ENCODE results near the gene IDH3B.
A peak's percentile ranks its signal among the peaks of the same experiment; 100 is the strongest.

IDH3B gene

GRCh38 chr20:2659547-2659946 lies 4.5 kb downstream of the IDH3B start:
- no peak overlapping the region for H3K4me2 ChIP-seq (ENCODE audit: low read length, poor library complexity, severe bottlenecking)
- peaks cover 10% of the 10 kb centered on the region for H3K4me1 ChIP-seq (ENCODE audit: control insufficient read depth, insufficient read depth, low read depth, low read length)
- H3K23ac ChIP-seq (ENCODE audit: low read length in 2 of 2): no peak overlapping the region
- no peak overlapping the region for H2BK15ac ChIP-seq (ENCODE audit: low read depth, poor library complexity, severe bottlenecking)
- H2AFZ ChIP-seq (ENCODE audit: low read depth, low read length): no peak overlapping the region
- no peak overlapping the region for H3K4me3 ChIP-seq (ENCODE audit: insufficient read depth in 1 of 2, low read depth in 1 of 2, low read length in 2 of 2)
- no peak overlapping the region for H4K8ac ChIP-seq (ENCODE audit: low read length)
- H3K4ac ChIP-seq (ENCODE audit: low read depth in 1 of 2, low read length in 2 of 2): no peak overlapping the region
- no peak for DNase-seq
- H3K18ac ChIP-seq (ENCODE audit: low read depth in 1 of 2, low read length in 2 of 2): no peak overlapping the region
- no peak overlapping the region for H2BK12ac ChIP-seq (ENCODE audit: low read length in 2 of 2)
- no peak overlapping the region for H3K14ac ChIP-seq (ENCODE audit: low read length in 2 of 2)
- H2BK5ac ChIP-seq (ENCODE audit: low read depth, low read length, poor library complexity, severe bottlenecking): no peak overlapping the region
- H3K36me3 ChIP-seq (ENCODE audit: control insufficient read depth in 1 of 2, insufficient read depth in 2 of 2, low read depth in 1 of 2, low read length in 2 of 2): peaks cover 70 to 77% of the 10 kb centered on the region in 2 experiments
- peaks cover 41% of the 10 kb centered on the region for H3K79me1 ChIP-seq (replicated peaks; ENCODE audit: low read length, poor library complexity, severe bottlenecking)
- no peak overlapping the region for H4K91ac ChIP-seq (ENCODE audit: low read length)
- WGBS: 96% methylated on average over 8 of the region's 10 CpGs
- H3K9ac ChIP-seq (ENCODE audit: low read length): no peak overlapping the region
- H3K27ac ChIP-seq (ENCODE audit: low read length, poor library complexity, severe bottlenecking): no peak overlapping the region
- H2BK120ac ChIP-seq (ENCODE audit: low read depth, low read length): no peak overlapping the region
- H3K9me3 ChIP-seq (ENCODE audit: control insufficient read depth, low read length): no peaks in the 10 kb centered on the region
- H2AK5ac ChIP-seq (ENCODE audit: low read length, severe bottlenecking): no peak overlapping the region
- H3K27me3 ChIP-seq (ENCODE audit: control insufficient read depth in 1 of 2, insufficient read depth in 1 of 2, low read length in 2 of 2): no peaks in the 10 kb centered on the region

DNA sequence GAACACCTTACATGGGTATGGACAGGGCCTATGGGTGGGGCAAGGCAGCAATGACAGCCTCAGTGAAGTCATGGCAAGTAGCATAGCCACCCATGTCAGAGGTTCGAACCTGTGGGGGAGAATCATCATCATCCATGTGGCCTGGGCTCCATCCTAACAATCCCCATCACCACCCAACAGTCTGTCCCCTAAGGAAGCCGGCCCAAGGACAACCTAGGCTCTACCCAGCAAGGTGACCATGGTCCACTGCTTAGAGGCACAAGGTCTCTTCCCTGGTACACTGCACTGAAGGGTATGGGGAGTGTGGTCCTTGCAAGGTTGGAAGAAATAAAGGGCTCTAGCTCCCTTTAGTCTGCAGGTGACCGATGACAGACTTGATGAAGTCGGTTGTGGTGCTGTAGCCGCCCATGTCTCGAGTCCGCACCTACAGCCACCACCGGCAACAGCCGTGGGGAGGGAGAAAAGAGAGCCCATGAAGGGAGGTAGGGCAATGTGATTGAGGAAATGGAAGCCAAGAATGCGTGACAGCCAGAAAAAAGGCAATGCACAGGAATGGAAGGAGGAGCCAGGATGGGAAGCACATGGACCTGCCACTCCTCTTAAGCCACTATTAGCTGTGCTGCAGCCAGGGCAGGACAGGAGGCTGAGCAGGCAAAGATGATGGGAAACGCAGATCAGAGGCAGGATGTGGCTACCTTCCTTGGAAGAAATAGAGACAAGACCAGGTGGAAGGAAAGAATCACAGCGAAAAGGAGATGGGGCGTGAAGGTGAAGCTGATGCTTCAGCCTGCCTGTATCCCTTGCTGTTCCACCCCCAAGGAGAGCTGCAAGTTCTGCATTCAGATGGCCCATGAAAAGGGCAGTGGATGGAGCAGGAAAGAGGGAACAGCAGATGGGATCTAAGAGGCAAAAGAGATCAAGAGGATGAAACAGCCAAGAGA lies 5.3 kb downstream of the IDH3B start:
- H3K36me3 ChIP-seq (ENCODE audit: control insufficient read depth in 1 of 2, insufficient read depth in 2 of 2, low read depth in 1 of 2, low read length in 2 of 2): peaks cover 77 to 86% of the 10 kb centered on the region in 2 experiments
- H3K18ac ChIP-seq (ENCODE audit: low read depth in 1 of 2, low read length in 2 of 2): no peak overlapping the region
- H4K8ac ChIP-seq (ENCODE audit: low read length): peak overlapping the region; percentile 27
- peaks cover 38% of the 10 kb centered on the region for H3K79me1 ChIP-seq (replicated peaks; ENCODE audit: low read length, poor library complexity, severe bottlenecking)
- no peak overlapping the region for H3K23ac ChIP-seq (ENCODE audit: low read length in 2 of 2)
- no peak overlapping the region for H3K4me3 ChIP-seq (ENCODE audit: insufficient read depth in 1 of 2, low read depth in 1 of 2, low read length in 2 of 2)
- no peak overlapping the region for H2BK5ac ChIP-seq (ENCODE audit: low read depth, low read length, poor library complexity, severe bottlenecking)
- no peak overlapping the region for H4K91ac ChIP-seq (ENCODE audit: low read length)
- H3K27ac ChIP-seq (ENCODE audit: low read length, poor library complexity, severe bottlenecking): no peak overlapping the region
- H2BK120ac ChIP-seq (ENCODE audit: low read depth, low read length): no peak overlapping the region
- no peak overlapping the region for H3K4ac ChIP-seq (ENCODE audit: low read depth in 1 of 2, low read length in 2 of 2)
- peaks cover 16% of the 10 kb centered on the region for H3K4me1 ChIP-seq (ENCODE audit: control insufficient read depth, insufficient read depth, low read depth, low read length)
- no peak overlapping the region for H2BK15ac ChIP-seq (ENCODE audit: low read depth, poor library complexity, severe bottlenecking)
- H3K9ac ChIP-seq (ENCODE audit: low read length): no peak overlapping the region
- no peak overlapping the region for H3K14ac ChIP-seq (ENCODE audit: low read length in 2 of 2)
- H3K27me3 ChIP-seq (ENCODE audit: control insufficient read depth in 1 of 2, insufficient read depth in 1 of 2, low read length in 2 of 2): no peaks in the 10 kb centered on the region
- WGBS: 77% methylated on average over 13 of the region's 13 CpGs
- no peak overlapping the region for H2AFZ ChIP-seq (ENCODE audit: low read depth, low read length)
- no peak overlapping the region for H3K4me2 ChIP-seq (ENCODE audit: low read length, poor library complexity, severe bottlenecking)
- DNase-seq: no peak
- H3K9me3 ChIP-seq (ENCODE audit: control insufficient read depth, low read length): no peaks in the 10 kb centered on the region
- peak overlapping the region in 1 of 2 experiments; percentile 40 for H2BK12ac ChIP-seq (ENCODE audit: low read length in 2 of 2)
- no peak overlapping the region for H2AK5ac ChIP-seq (ENCODE audit: low read length, severe bottlenecking)

DNA sequence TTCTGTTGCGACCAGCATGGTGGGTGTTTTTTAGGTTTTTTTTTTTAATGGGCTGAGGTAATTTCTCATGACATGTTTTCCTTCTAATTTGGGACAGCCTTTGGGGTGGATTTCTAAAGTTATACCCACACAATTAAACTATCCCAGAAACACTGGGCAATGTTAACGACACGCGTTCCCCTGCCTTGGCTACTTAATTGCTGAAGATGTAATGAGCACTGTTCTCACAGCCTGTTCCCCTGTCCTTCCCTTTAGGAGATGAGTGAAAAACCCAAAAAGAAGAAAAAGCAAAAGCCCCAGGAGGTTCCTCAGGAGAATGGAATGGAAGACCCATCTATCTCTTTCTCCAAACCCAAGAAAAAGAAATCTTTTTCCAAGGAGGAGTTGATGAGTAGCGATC lies 6.3 kb downstream of the IDH3B start:
- no peak overlapping the region for H2BK120ac ChIP-seq (ENCODE audit: low read depth, low read length)

GRCh38 chr20:2657241-2657640 lies 6.8 kb downstream of the IDH3B start:
- Histone ChIP-seq H3K4ac (ENCODE audit: low read depth in 1 of 2, low read length in 2 of 2) (no peak overlapping the region), H3K23ac (ENCODE audit: low read length in 2 of 2) (no peak overlapping the region), H3K9ac (ENCODE audit: low read length) (no peak overlapping the region), H4K91ac (ENCODE audit: low read length) (no peak overlapping the region), H3K14ac (ENCODE audit: low read length in 2 of 2) (no peak overlapping the region), H2AFZ (ENCODE audit: low read depth, low read length) (no peak overlapping the region), H2BK15ac (ENCODE audit: low read depth, poor library complexity, severe bottlenecking) (no peak overlapping the region), H3K79me1 (replicated peaks; ENCODE audit: low read length, poor library complexity, severe bottlenecking) (peaks cover 30% of the 10 kb centered on the region), H4K8ac (ENCODE audit: low read length) (peak overlapping the region; percentile 42), H2BK120ac (ENCODE audit: low read depth, low read length) (no peak overlapping the region), H3K36me3 (ENCODE audit: control insufficient read depth in 1 of 2, insufficient read depth in 2 of 2, low read depth in 1 of 2, low read length in 2 of 2) (peaks cover 71 to 84% of the 10 kb centered on the region in 2 experiments), H3K27me3 (ENCODE audit: control insufficient read depth in 1 of 2, insufficient read depth in 1 of 2, low read length in 2 of 2) (no peaks in the 10 kb centered on the region), H2AK5ac (ENCODE audit: low read length, severe bottlenecking) (no peak overlapping the region), H2BK12ac (ENCODE audit: low read length in 2 of 2) (no peak overlapping the region), H3K27ac (ENCODE audit: low read length, poor library complexity, severe bottlenecking) (no peak overlapping the region), H3K4me3 (ENCODE audit: insufficient read depth in 1 of 2, low read depth in 1 of 2, low read length in 2 of 2) (no peak overlapping the region), H3K4me2 (ENCODE audit: low read length, poor library complexity, severe bottlenecking) (no peak overlapping the region), H3K4me1 (ENCODE audit: control insufficient read depth, insufficient read depth, low read depth, low read length) (peaks cover 12% of the 10 kb centered on the region), H3K18ac (ENCODE audit: low read depth in 1 of 2, low read length in 2 of 2) (no peak overlapping the region), H3K9me3 (ENCODE audit: control insufficient read depth, low read length) (no peaks in the 10 kb centered on the region), H2BK5ac (ENCODE audit: low read depth, low read length, poor library complexity, severe bottlenecking) (no peak overlapping the region)
- no peak for DNase-seq
- WGBS: 90% methylated on average over 5 of the region's 5 CpGs

More for the DNA sequence above, 6.3 kb downstream of the IDH3B start:
- H3K14ac ChIP-seq (ENCODE audit: low read length in 2 of 2): no peak overlapping the region
- peaks cover 12% of the 10 kb centered on the region for H3K4me1 ChIP-seq (ENCODE audit: control insufficient read depth, insufficient read depth, low read depth, low read length)
- no peak overlapping the region for H3K4ac ChIP-seq (ENCODE audit: low read depth in 1 of 2, low read length in 2 of 2)
- H3K4me3 ChIP-seq (ENCODE audit: insufficient read depth in 1 of 2, low read depth in 1 of 2, low read length in 2 of 2): no peak overlapping the region
- no peak overlapping the region for H2BK15ac ChIP-seq (ENCODE audit: low read depth, poor library complexity, severe bottlenecking)
- no peaks in the 10 kb centered on the region for H3K9me3 ChIP-seq (ENCODE audit: control insufficient read depth, low read length)
- H2AK5ac ChIP-seq (ENCODE audit: low read length, severe bottlenecking): no peak overlapping the region
- no peak overlapping the region for H2BK5ac ChIP-seq (ENCODE audit: low read depth, low read length, poor library complexity, severe bottlenecking)
- DNase-seq: no peak
- no peak overlapping the region for H3K9ac ChIP-seq (ENCODE audit: low read length)
- WGBS: 94% methylated on average over 4 of the region's 5 CpGs
- no peaks in the 10 kb centered on the region for H3K27me3 ChIP-seq (ENCODE audit: control insufficient read depth in 1 of 2, insufficient read depth in 1 of 2, low read length in 2 of 2)
- H3K4me2 ChIP-seq (ENCODE audit: low read length, poor library complexity, severe bottlenecking): no peak overlapping the region
- no peak overlapping the region for H3K27ac ChIP-seq (ENCODE audit: low read length, poor library complexity, severe bottlenecking)
- no peak overlapping the region for H4K8ac ChIP-seq (ENCODE audit: low read length)
- no peak overlapping the region for H4K91ac ChIP-seq (ENCODE audit: low read length)
- no peak overlapping the region for H2AFZ ChIP-seq (ENCODE audit: low read depth, low read length)
- H3K36me3 ChIP-seq (ENCODE audit: control insufficient read depth in 1 of 2, insufficient read depth in 2 of 2, low read depth in 1 of 2, low read length in 2 of 2): peaks cover 73 to 86% of the 10 kb centered on the region in 2 experiments
- no peak overlapping the region for H2BK12ac ChIP-seq (ENCODE audit: low read length in 2 of 2)
- H3K23ac ChIP-seq (ENCODE audit: low read length in 2 of 2): no peak overlapping the region
- no peak overlapping the region for H3K18ac ChIP-seq (ENCODE audit: low read depth in 1 of 2, low read length in 2 of 2)
- peaks cover 32% of the 10 kb centered on the region for H3K79me1 ChIP-seq (replicated peaks; ENCODE audit: low read length, poor library complexity, severe bottlenecking)

All from mesenchymal stem cell (in vitro differentiated cells and primary cell).